Activated naive CD8-positive, alpha-beta T cell treated with anti-CD3 and anti-CD28 coated beads, Interleukin-2, amount 50 U/mL, for 24 hours (primary cell): ENCODE data around the gene TP73.

Experiments
- ATAC-seq: fragments of 150-1000 bp; cut with Tn5 transposase; one replicate; pipeline ENCODE4 v1.10.0; 2021
- DNase-seq: peaks from one replicate; pipeline ENCODE4 v3.0.0; 2021
- H3K27ac Mint-ChIP-seq: one replicate; pipeline ENCODE4 v1.8.0; 2021; ENCODE audit warnings: mild to moderate bottlenecking, mixed read lengths
- H3K27me3 Mint-ChIP-seq: one replicate; pipeline ENCODE4 v1.8.0; 2021; ENCODE audit warnings: mixed read lengths
- H3K36me3 Mint-ChIP-seq: one replicate; pipeline ENCODE4 v1.8.0; 2021; ENCODE audit warnings: low read depth, mixed read lengths
- H3K4me1 Mint-ChIP-seq: one replicate; pipeline ENCODE4 v1.8.0; 2021; ENCODE audit warnings: mixed read lengths
- H3K4me3 Mint-ChIP-seq: one replicate; pipeline ENCODE4 v1.8.0; 2021; ENCODE audit warnings: mild to moderate bottlenecking, moderate library complexity, mixed read lengths
- H3K9me3 Mint-ChIP-seq: one replicate; pipeline ENCODE4 v1.8.0; 2021; ENCODE audit warnings: mixed read lengths

Gene TP73

DNA sequence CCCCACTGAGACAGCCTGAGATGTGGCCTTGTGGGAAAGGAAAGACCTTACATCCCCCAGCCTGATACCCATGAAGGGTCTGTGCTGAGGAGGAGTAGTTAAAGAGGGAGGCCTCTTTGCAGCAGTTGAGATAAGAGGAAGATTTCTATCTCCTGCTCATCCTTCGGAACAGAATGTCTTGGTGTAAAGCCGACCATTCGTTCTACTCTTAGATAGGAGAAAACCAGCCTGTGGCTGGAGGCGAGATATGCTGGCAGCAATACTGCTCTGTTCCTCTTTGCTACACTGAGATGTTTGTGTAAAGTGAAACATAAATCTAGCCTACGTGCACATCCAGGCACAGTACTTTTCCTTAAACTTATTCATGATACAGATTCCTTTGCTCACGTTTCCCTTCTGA, 98.4 kb downstream of the TP73 start:
- H3K27ac Mint-ChIP-seq: no peak overlapping the region
- no peaks in the 10 kb centered on the region for H3K9me3 Mint-ChIP-seq
- H3K4me1 Mint-ChIP-seq: peaks cover 14% of the 10 kb centered on the region
- no peak for DNase-seq
- H3K27me3 Mint-ChIP-seq: no peaks in the 10 kb centered on the region
- H3K4me3 Mint-ChIP-seq: no peak overlapping the region
- ATAC-seq: no peak
- no peaks in the 10 kb centered on the region for H3K36me3 Mint-ChIP-seq

DNA sequence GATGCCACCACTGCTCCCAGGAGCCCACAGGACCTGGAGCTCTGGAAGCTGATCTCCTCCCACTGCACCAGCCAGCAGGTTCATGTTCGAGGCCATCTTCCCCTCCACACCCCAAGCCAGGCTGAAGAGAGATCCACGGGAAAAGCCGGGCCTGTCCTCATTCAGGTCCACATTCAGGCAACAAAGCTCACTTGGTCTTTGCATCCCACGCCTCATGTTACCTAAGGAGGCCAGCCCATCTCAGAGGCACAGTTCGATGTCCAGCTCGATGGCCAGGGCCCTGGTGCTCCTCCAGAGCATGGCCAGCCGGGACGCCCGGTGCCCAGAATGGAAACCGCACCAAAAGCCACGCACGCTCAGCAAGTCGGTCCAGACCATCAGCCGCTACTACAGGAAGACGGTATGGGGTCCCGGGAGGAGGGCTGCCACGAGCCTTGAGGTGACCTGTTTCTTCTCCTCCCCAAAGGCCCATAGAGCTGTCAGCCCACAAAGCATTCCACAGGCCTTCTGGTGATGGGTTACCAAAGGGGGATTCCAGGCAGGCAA, 100.2 kb downstream of the TP73 start, which contains the start of gene CCDC27:
Gene CCDC27, plus strand, starts transcription at position 51 of the 546 bp plus-strand sequence. Its CDS starts 32 bp downstream, at position 83.
- Mint-ChIP-seq H3K9me3 (no peaks in the 10 kb centered on the region), H3K4me3 (no peak within 1 kb of the TSS), H3K4me1 (peaks cover 6% of the 10 kb centered on the region), H3K36me3 (no peaks in the 10 kb centered on the region), H3K27ac (no peak within 1 kb of the TSS), H3K27me3 (no peaks in the 10 kb centered on the region)
- DNase-seq: no peak
- no peak for ATAC-seq

DNA sequence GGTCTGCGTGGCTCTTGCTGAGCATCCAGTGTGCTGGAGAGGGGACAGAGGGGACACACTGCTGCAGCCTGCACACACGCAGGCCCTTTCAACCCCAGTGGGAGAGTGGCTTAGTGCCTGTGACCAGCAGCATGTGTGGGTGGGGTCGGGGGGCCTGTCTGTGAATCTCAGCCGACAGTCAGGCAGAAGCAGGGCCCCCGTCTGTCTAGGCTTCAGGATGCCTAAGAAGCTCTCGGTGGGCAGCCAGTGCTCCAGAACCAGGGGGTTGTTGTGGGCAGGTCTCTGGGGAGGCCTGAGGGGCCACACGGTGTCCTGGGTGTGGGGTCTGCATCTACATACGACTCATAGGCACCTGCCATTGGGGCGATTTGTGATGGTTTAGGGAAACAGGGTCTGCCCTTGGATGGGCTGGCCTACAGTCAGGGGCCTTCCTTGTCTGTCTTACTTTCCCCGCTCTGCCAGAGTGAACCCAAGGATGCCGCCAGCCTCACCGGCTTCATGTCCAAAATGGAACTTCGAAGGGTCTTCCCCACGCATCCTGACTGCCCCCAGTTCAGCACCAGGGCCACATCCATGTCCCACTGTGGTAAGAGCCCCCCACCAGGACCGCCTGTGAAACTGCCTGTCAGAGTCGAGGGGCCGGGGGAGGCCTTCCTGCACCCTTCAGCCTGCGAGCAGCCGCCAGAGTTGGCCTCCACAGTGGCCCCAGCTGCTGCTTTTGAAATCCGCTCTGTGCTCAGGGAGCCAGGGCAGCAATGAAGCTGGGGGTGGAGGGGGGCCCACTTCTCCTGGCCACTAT, 101.5 kb downstream of the TP73 start:
- H3K27ac Mint-ChIP-seq: no peak overlapping the region
- no peak overlapping the region for H3K4me3 Mint-ChIP-seq
- H3K4me1 Mint-ChIP-seq: no peaks in the 10 kb centered on the region
- H3K27me3 Mint-ChIP-seq: peaks cover 4% of the 10 kb centered on the region
- no peak for ATAC-seq
- no peaks in the 10 kb centered on the region for H3K9me3 Mint-ChIP-seq
- DNase-seq: no peak
- H3K36me3 Mint-ChIP-seq: no peaks in the 10 kb centered on the region

DNA sequence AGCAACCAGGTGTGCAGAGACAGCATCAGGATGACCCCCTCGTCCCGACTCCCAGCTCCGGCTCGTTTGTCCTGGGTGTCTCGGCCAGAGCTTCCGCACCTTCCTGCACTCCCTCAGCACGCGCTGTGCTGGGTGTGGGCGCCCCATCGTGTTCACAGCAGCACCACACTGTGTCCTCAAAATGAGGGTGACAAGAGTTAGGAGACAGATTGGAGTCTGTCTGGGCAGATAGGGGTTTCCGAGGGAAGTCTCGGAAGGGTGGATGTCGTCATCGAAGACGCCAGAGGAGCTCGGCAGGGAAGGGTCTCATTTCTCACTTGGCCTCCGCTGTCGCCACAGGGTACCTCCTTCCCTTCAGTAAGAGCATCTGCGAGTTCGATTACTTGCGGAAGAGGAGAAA, 104.1 kb downstream of the TP73 start:
- no peaks in the 10 kb centered on the region for H3K4me1 Mint-ChIP-seq
- no peak for DNase-seq
- no peaks in the 10 kb centered on the region for H3K9me3 Mint-ChIP-seq
- no peaks in the 10 kb centered on the region for H3K36me3 Mint-ChIP-seq
- H3K27me3 Mint-ChIP-seq: peaks cover 21% of the 10 kb centered on the region
- no peak overlapping the region for H3K4me3 Mint-ChIP-seq
- H3K27ac Mint-ChIP-seq: no peak overlapping the region
- no peak for ATAC-seq

DNA sequence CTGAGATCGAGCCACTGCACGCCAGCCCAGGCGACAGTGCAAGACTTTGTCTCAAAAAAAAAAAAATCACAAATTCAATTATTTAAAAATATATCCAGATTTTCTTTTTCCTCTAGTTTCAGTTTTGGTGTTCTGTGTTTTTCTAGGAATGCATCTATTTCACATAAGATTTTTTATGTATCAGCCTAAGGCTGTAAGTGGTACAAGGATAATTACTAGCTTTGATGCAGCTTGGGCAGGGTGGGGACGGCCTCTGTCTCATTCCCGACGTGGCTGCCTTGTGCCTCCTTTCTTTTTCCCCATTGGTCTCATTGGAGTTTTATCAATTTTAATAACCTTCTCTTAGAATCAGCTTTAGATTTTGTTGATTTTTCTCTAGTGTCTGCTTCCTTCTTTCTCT, 106.8 kb downstream of the TP73 start:
- no peak for ATAC-seq
- Mint-ChIP-seq H3K9me3 (no peaks in the 10 kb centered on the region), H3K36me3 (no peaks in the 10 kb centered on the region), H3K4me3 (no peak overlapping the region), H3K4me1 (no peaks in the 10 kb centered on the region), H3K27ac (no peak overlapping the region), H3K27me3 (peaks cover 21% of the 10 kb centered on the region)
- no peak for DNase-seq

DNA sequence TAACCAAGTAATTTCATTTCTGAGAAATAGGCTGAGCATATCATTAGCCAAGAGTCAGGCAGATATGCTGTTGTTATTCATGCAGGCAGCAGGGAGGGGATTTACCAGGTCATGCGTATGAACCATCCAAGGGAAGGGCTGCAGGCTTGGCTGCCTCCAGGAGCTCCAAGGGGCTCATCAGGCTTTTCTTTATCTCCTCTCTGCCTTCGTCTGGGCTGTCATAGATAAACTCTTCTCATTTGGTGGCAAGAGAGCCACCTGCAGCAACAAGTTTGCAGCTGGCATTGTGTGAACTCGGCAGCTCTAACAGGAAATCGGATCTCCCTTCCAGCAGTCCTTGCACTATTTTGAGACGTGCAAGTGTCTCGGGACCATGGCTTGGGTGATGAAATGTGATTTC, 107.5 kb downstream of the TP73 start:
- no peak for ATAC-seq
- H3K27ac Mint-ChIP-seq: no peak overlapping the region

DNA sequence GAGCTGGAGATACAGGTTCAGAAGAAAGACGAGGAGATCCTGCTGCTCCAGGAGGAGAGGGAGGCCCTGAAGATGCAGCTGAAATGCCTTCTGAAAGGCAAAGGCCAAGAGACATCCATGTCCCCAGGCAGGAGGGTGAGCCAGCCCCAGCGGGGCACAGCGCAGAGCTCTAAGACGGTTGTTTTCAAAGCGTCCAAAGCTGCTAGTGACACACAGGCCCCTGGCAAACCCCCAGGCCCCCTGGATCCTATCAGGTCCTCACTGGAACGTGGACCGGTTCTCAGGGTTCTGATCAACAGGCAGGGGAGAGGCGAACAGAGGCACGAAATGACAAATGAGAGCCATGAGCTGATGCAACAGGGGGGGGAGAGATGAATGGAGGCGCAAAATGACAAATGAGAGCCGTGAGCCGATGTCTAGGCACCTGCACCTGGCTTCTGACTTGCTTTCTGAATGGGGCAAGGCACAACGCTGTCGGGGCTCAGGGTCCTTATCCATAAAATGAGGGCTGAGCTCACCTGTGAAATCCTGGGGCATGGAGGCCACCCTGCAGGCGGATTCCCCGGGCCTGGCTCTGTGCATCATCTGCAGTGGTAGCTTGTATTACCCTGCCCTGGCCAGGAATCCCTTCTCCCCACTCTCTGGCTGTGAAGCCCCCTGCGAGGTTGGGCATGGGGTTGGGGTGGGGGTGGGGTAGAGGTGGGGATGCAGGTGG, 109.1 kb downstream of the TP73 start:
- no peaks in the 10 kb centered on the region for H3K9me3 Mint-ChIP-seq
- no peak overlapping the region for H3K27ac Mint-ChIP-seq
- no peak overlapping the region for H3K4me3 Mint-ChIP-seq
- no peak for DNase-seq
- H3K4me1 Mint-ChIP-seq: no peaks in the 10 kb centered on the region
- no peak for ATAC-seq
- H3K27me3 Mint-ChIP-seq: peaks cover 21% of the 10 kb centered on the region
- H3K36me3 Mint-ChIP-seq: no peaks in the 10 kb centered on the region

More for the DNA sequence above, 107.5 kb downstream of the TP73 start:
- DNase-seq: no peak
- Mint-ChIP-seq H3K36me3 (no peaks in the 10 kb centered on the region), H3K9me3 (no peaks in the 10 kb centered on the region), H3K4me1 (no peaks in the 10 kb centered on the region), H3K4me3 (no peak overlapping the region), H3K27me3 (peaks cover 21% of the 10 kb centered on the region)

DNA sequence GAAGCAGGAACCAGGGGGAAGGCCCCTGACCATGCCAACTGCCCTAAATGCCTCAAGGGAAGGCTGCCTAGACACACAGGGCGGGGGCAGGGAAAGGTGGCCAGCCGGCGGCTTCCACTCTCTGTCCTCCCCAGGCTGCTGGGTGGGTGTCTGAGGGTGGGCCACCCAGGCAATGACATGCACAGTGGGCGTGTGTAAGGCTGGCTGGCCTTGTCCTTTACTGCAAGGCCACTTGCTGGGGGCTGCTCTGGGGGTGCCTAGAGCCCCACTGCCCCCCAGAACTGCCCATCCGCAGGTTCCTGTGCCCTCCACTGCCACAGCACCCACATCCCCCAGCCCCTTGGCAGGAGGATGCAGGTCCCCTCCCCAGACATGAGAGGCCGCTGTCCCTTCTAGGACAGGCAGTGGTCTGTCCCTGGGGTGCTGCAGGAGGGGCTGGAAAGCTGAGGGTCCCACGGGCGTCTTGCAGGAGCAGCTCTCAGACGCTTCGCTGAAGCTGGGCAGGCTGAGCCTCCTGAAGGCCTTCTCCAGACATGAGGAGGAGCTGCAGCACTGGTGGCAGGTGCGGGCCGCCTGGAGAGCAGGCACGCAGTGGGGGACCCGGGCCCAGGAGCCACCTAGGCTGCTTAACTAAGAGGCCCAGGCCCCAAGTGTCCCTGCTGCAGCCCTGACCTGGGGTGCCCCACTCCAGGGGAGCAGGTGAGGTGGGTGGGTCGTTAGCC, 110.0 kb downstream of the TP73 start:
- no peak for DNase-seq
- H3K9me3 Mint-ChIP-seq: no peaks in the 10 kb centered on the region
- no peak for ATAC-seq

DNA sequence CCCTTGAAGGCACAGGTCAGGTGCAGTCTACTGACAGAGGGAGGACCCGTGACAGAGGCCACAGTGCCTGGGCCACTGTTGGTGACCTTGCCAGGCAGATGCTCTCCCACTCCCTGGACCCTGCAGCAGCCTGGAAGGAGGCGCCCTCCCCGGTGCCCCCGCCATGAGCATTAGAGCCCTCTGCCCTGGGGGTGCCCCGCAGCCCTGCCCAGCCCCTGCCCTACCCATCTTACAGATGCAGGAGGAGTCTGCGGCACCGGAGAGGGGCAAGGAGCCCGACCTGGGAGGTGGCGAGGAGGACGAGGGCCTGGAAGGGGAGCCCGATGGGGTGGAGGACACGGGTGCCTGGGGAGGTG, 110.5 kb downstream of the TP73 start:
- Mint-ChIP-seq H3K27ac (no peak overlapping the region), H3K4me1 (no peaks in the 10 kb centered on the region), H3K9me3 (no peaks in the 10 kb centered on the region), H3K27me3 (peaks cover 22% of the 10 kb centered on the region), H3K4me3 (no peak overlapping the region), H3K36me3 (no peaks in the 10 kb centered on the region)
- no peak for DNase-seq
- no peak for ATAC-seq

More for the DNA sequence above, 110.0 kb downstream of the TP73 start:
- Mint-ChIP-seq H3K36me3 (no peaks in the 10 kb centered on the region), H3K27ac (no peak overlapping the region), H3K4me1 (no peaks in the 10 kb centered on the region), H3K27me3 (peaks cover 21% of the 10 kb centered on the region), H3K4me3 (no peak overlapping the region)

DNA sequence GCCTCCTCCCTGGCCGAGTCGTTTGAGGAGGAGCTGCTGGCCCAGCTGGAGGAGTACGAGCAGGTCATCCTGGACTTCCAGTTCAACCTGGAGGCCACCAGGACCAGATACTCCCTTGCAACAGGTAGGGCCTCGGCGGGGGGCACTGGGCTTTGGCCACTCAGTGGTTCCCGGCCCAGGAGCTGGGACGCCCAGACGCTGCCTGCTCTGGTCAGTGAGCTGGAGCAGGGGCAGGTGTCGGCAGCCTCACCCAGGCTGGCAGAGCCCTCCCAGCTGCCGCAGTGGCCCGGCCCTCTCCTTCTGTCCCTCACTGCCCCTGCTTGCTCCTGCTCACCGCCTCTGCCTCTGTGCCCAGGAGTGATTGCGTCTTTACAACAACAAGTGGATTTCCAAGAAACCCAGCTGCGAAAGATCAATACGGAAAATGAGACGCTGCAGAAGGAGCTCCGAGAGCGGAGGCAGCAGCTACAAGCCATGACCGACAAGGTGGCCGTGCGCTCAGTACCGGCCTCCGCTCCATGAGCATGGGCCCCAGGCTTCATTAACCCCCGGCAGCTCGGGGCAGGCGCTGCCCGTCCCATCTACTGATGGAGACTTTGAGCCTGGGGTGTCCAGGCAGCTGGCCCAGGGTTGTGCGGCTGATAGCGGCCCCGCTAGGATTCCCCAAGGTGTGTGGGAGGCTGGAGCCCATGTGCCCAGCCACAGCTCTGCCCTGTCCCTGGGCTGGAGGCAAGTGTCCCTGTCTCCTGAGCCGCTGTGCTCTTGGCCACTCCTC, 111.2 kb downstream of the TP73 start:
- no peak overlapping the region for H3K27ac Mint-ChIP-seq
- ATAC-seq (no peak), DNase-seq (no peak)
- peaks cover 21% of the 10 kb centered on the region for H3K27me3 Mint-ChIP-seq
- H3K4me3 Mint-ChIP-seq: no peak overlapping the region
- no peaks in the 10 kb centered on the region for H3K4me1 Mint-ChIP-seq
- H3K9me3 Mint-ChIP-seq: no peaks in the 10 kb centered on the region
- H3K36me3 Mint-ChIP-seq: no peaks in the 10 kb centered on the region

DNA sequence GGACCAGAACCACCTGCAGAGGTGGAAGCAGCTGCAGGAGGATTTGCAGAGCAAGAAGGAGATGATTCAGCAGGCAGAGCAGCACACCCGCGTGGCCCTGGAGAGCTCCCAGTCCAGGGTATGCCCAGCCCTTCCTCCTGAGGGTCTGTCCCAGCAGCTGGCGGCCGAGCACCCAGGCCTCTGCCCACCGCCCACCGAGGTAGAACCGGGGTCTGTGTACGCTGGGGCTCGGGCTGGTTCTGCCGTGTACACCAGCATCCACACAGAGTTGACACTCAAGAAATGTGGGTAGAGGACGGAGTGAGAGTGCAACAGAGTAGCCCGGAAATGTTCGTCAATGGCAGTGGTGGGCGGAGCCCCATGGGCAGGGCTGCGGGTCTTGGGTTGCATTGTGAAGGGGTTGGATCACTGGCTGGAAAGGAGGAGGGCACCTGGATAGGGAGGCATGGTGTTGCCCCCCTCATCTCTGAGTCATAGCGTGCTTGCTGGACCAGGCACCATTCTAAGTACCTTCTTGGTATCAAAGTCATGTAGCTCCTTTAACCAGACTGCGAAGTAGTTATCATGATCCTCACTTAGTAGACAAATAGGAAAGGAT, 115.1 kb downstream of the TP73 start:
- Mint-ChIP-seq H3K27ac (no peak overlapping the region), H3K4me3 (no peak overlapping the region), H3K9me3 (no peaks in the 10 kb centered on the region), H3K4me1 (peaks cover 14% of the 10 kb centered on the region), H3K27me3 (peaks cover 2% of the 10 kb centered on the region), H3K36me3 (no peaks in the 10 kb centered on the region)
- ATAC-seq (no peak), DNase-seq (no peak)

DNA sequence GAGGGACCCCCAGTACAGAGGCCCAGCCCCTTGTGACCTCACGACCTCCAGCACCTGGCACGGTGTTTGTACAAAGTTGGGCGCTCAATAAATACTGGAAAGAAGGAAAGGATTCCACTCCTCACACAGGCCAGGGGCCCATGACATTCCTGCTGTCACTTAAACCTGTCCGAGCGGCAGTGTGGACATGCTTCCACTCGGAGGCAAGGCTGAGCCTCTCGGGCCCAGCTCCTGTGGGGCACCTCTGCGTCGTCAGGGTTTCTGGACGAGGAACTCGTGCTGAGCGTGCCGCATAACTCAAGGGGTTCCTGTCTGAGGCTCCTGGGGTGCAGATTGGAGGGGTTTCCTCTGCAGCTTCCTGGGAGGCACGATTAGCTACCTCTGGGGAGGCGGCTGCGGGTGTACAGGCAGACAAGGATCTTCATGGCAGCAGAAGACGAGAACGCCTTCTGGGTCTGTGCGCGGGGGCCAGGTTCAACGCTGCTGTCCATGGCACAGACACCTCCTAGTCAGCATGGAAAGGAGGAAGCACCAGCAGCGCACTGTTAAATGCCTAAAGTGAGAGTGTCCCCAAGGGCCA, 116.6 kb downstream of the TP73 start:
- no peak for DNase-seq
- Mint-ChIP-seq H3K36me3 (no peaks in the 10 kb centered on the region), H3K27ac (no peak overlapping the region), H3K4me1 (peaks cover 14% of the 10 kb centered on the region), H3K9me3 (no peaks in the 10 kb centered on the region), H3K27me3 (peaks cover 2% of the 10 kb centered on the region), H3K4me3 (no peak overlapping the region)
- no peak for ATAC-seq

DNA sequence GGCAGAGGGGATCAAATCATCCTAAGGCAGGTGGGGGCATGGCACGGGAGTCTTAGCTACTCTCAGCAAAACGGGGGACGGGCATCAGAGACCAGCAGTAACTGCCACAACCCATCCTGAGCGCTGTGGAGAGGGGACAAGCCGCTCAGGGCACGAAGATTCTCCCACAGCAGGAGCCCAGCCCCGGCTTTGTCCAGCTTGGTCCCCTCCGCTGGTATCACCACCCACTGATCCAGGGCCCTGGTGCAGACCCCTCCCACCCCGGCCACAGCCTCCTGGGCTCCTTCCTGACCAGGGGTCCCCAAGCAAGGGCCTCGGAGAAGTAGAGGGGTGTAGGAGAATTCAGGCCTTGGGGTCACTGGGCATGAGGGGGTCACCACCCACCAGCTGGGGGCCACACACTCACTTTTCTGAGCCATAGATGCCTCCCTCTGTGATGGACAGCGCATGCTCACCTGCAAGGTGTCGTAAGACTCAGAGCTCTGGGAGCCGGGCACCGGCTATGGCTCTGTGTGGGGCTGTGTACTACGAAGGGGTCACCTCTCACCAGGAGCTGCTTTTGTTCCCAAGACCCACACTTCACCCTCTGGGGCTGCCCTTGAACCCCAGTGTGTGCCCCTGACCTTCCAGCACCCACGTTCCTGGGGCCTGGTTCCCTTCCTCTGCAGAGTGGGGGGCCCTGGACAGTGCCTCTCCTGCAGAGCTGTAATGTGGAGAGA, 117.9 kb downstream of the TP73 start:
- no peak for DNase-seq
- Mint-ChIP-seq H3K9me3 (no peaks in the 10 kb centered on the region), H3K4me1 (peaks cover 16% of the 10 kb centered on the region), H3K27me3 (peaks cover 2% of the 10 kb centered on the region), H3K36me3 (no peaks in the 10 kb centered on the region), H3K27ac (no peak overlapping the region), H3K4me3 (peak overlapping the region; percentile 17)
- ATAC-seq: no peak
